Activated CD8-positive, alpha-beta T cell treated with anti-CD3 and anti-CD28 coated beads, Interleukin-2, amount 10 ng/mL, durations not matched to agents 7 days and 5 days (primary cell): Measurements from ENCODE around the gene DBI. TPM values are rescaled to one million over a fixed set of nuclear protein-coding genes. Genes with fewer than 3 reads are reported as not detected.
"Not testable (repeated sequence)": the region's sequence is repeated elsewhere in the genome, so short reads cannot be mapped to it uniquely, and the experiment has no call there.

Experiments
- ATAC-seq: fragments of 150-1000 bp; cut with Tn5 transposase; one replicate; pipeline ENCODE4 v1.10.0; 2021; ENCODE audit warnings: moderate library complexity
- CTCF ChIA-PET: fragments of 350-600 bp; sonication (Branson Sonifier 250); formaldehyde crosslinking; loops from one replicate; lab custom pipeline; 2021; ENCODE audit warnings: antibody characterized with exemption; lab: Charles Lee
- POLR2A ChIA-PET: fragments of 350-600 bp; sonication (Branson Sonifier 250); formaldehyde crosslinking; loops from one replicate; lab custom pipeline; 2021; ENCODE audit warnings: antibody characterized with exemption; lab: Charles Lee
- DNase-seq: peaks from one replicate; pipeline ENCODE4 v3.0.0-alpha.2; 2020
- H3K27ac Mint-ChIP-seq: one replicate; pipeline ENCODE4 v1.8.0; 2021; ENCODE audit warnings: mild to moderate bottlenecking, mixed read lengths
- H3K27me3 Mint-ChIP-seq: one replicate; pipeline ENCODE4 v1.8.0; 2021; ENCODE audit warnings: low read depth, mixed read lengths
- H3K36me3 Mint-ChIP-seq: one replicate; pipeline ENCODE4 v1.8.0; 2021; ENCODE audit warnings: low read depth, mixed read lengths
- H3K4me1 Mint-ChIP-seq: one replicate; pipeline ENCODE4 v1.8.0; 2021; ENCODE audit warnings: low read depth, mixed read lengths
- H3K4me3 Mint-ChIP-seq: one replicate; pipeline ENCODE4 v1.8.0; 2021; ENCODE audit warnings: mild to moderate bottlenecking, mixed read lengths
- H3K9me3 Mint-ChIP-seq: one replicate; pipeline ENCODE4 v1.8.0; 2022; ENCODE audit warnings: mixed read lengths; ENCODE audit not compliant: insufficient read depth
- total RNA-seq, 2 experiments: library from RNA; stranded (reverse); gene quantifications; one replicate each; pipeline ENCODE4 v1.2.3, GENCODE V29; 2021

The DBI gene
- total RNA-seq, 2 experiments from 2014 or later: 192 TPM

- ATAC-seq, CTCF ChIA-PET, H3K36me3 Mint-ChIP-seq: not testable (repeated sequence)
Observed at GRCh38 chr2:119403618-119404017, 36.8 kb downstream of the DBI start.

GRCh38 chr2:119405151-119405550 lies 38.4 kb downstream of the DBI start:
- Mint-ChIP-seq H3K36me3 (no peaks in the 10 kb centered on the region), H3K27me3 (no peaks in the 10 kb centered on the region), H3K9me3 (no peaks in the 10 kb centered on the region), H3K4me3 (no peak overlapping the region), H3K27ac (no peak overlapping the region), H3K4me1 (no peaks in the 10 kb centered on the region)
- POLR2A ChIA-PET: no interaction called here
- CTCF ChIA-PET: interaction anchor here (1.3 kb wide), 1 partner anchor 71 kb away, joined by 6 read pairs; no protein-coding TSS in a partner anchor
- DNase-seq (no peak), ATAC-seq (no peak)

More at GRCh38 chr2:119403618-119404017, 36.8 kb downstream of the DBI start:
- H3K4me1 Mint-ChIP-seq, H3K27me3 Mint-ChIP-seq, H3K27ac Mint-ChIP-seq, POLR2A ChIA-PET, H3K9me3 Mint-ChIP-seq, DNase-seq, H3K4me3 Mint-ChIP-seq: not testable (repeated sequence)

- H3K36me3 Mint-ChIP-seq: no peaks in the 10 kb centered on the region
- H3K27ac Mint-ChIP-seq: no peak overlapping the region
- ATAC-seq: no peak
Observed at GRCh38 chr2:119407430-119408220, 40.8 kb downstream of the DBI start.

GRCh38 chr2:119408221-119408619 lies 41.4 kb downstream of the DBI start:
- no peaks in the 10 kb centered on the region for H3K9me3 Mint-ChIP-seq
- DNase-seq (no peak), ATAC-seq (no peak)
- no peaks in the 10 kb centered on the region for H3K36me3 Mint-ChIP-seq
- no peaks in the 10 kb centered on the region for H3K4me1 Mint-ChIP-seq
- no peak overlapping the region for H3K4me3 Mint-ChIP-seq
- no peak overlapping the region for H3K27ac Mint-ChIP-seq
- CTCF ChIA-PET: interaction anchor here (0.6 to 1.2 kb wide), 2 partner anchors 53 to 68 kb away, joined by 4 to 7 read pairs; no protein-coding TSS in a partner anchor
- POLR2A ChIA-PET: no interaction called here
- peaks cover 1% of the 10 kb centered on the region for H3K27me3 Mint-ChIP-seq

More at GRCh38 chr2:119407430-119408220, 40.8 kb downstream of the DBI start:
- DNase-seq: peak; percentile 38
- H3K4me1 Mint-ChIP-seq: no peaks in the 10 kb centered on the region
- H3K4me3 Mint-ChIP-seq: no peak overlapping the region
- ChIA-PET POLR2A (no interaction called here), CTCF (interaction anchor here (0.6 to 1.2 kb wide), 2 partner anchors 52 to 69 kb away, joined by 4 to 7 read pairs; no protein-coding TSS in a partner anchor)
- H3K27me3 Mint-ChIP-seq: no peaks in the 10 kb centered on the region
- H3K9me3 Mint-ChIP-seq: no peaks in the 10 kb centered on the region

- Mint-ChIP-seq H3K9me3 (no peaks in the 10 kb centered on the region), H3K27ac (no peak overlapping the region), H3K27me3 (peaks cover 8% of the 10 kb centered on the region), H3K4me3 (no peak overlapping the region), H3K4me1 (no peaks in the 10 kb centered on the region), H3K36me3 (no peaks in the 10 kb centered on the region)
- CTCF ChIA-PET: interaction anchor here (0.7 kb wide), 1 partner anchor 31 kb away, joined by 3 read pairs; no protein-coding TSS in a partner anchor
- POLR2A ChIA-PET: no interaction called here
- ATAC-seq: no peak
- DNase-seq: no peak
Observed at GRCh38 chr2:119409506-119409905, 42.7 kb downstream of the DBI start.

- Mint-ChIP-seq H3K27me3 (peaks cover 11% of the 10 kb centered on the region), H3K9me3 (no peaks in the 10 kb centered on the region), H3K4me3 (no peak overlapping the region), H3K4me1 (no peaks in the 10 kb centered on the region), H3K36me3 (no peaks in the 10 kb centered on the region), H3K27ac (no peak overlapping the region)
- DNase-seq (no peak), ATAC-seq (no peak)
- ChIA-PET POLR2A (no interaction called here), CTCF (interaction anchor here (0.5 to 1.2 kb wide), 2 partner anchors 61 to 1137 kb away, joined by 3 to 5 read pairs; no protein-coding TSS in a partner anchor)
Observed at GRCh38 chr2:119414894-119415293, 48.1 kb downstream of the DBI start.

- no peak for ATAC-seq
- ChIA-PET CTCF (interaction anchor here (1.2 kb wide), 1 partner anchor 61 kb away, joined by 5 read pairs; no protein-coding TSS in a partner anchor), POLR2A (no interaction called here)
- no peak overlapping the region for H3K27ac Mint-ChIP-seq
- peaks cover 11% of the 10 kb centered on the region for H3K27me3 Mint-ChIP-seq
- no peaks in the 10 kb centered on the region for H3K36me3 Mint-ChIP-seq
- no peaks in the 10 kb centered on the region for H3K9me3 Mint-ChIP-seq
- no peak for DNase-seq
- no peak overlapping the region for H3K4me3 Mint-ChIP-seq
- no peaks in the 10 kb centered on the region for H3K4me1 Mint-ChIP-seq
Observed at GRCh38 chr2:119415630-119416029, 48.9 kb downstream of the DBI start.

GRCh38 chr2:119416299-119416923 lies 49.6 kb downstream of the DBI start:
- H3K27me3 Mint-ChIP-seq: peaks cover 11% of the 10 kb centered on the region
- H3K36me3 Mint-ChIP-seq: no peaks in the 10 kb centered on the region
- ChIA-PET CTCF (interaction anchor here (1.2 kb wide), 1 partner anchor 60 kb away, joined by 5 read pairs; no protein-coding TSS in a partner anchor), POLR2A (no interaction called here)
- ATAC-seq (no peak), DNase-seq (no peak)
- H3K27ac Mint-ChIP-seq: no peak overlapping the region
- H3K9me3 Mint-ChIP-seq: no peaks in the 10 kb centered on the region
- no peaks in the 10 kb centered on the region for H3K4me1 Mint-ChIP-seq
- no peak overlapping the region for H3K4me3 Mint-ChIP-seq

- ATAC-seq (no peak), DNase-seq (no peak)
- H3K4me3 Mint-ChIP-seq: no peak overlapping the region
- CTCF ChIA-PET: no interaction called here
- no peak overlapping the region for H3K27ac Mint-ChIP-seq
- peaks cover 13% of the 10 kb centered on the region for H3K27me3 Mint-ChIP-seq
- H3K36me3 Mint-ChIP-seq: no peaks in the 10 kb centered on the region
- POLR2A ChIA-PET: no interaction called here
- no peaks in the 10 kb centered on the region for H3K9me3 Mint-ChIP-seq
- H3K4me1 Mint-ChIP-seq: no peaks in the 10 kb centered on the region
Observed at GRCh38 chr2:119417908-119418307, 51.1 kb downstream of the DBI start.

GRCh38 chr2:119419065-119419464 lies 52.3 kb downstream of the DBI start:
- Mint-ChIP-seq H3K27me3 (peaks cover 7% of the 10 kb centered on the region), H3K4me3 (no peak overlapping the region), H3K9me3 (no peaks in the 10 kb centered on the region), H3K27ac (no peak overlapping the region), H3K4me1 (no peaks in the 10 kb centered on the region), H3K36me3 (no peaks in the 10 kb centered on the region)
- DNase-seq (no peak), ATAC-seq (no peak)
- ChIA-PET CTCF (no interaction called here), POLR2A (no interaction called here)

GRCh38 chr2:119419803-119420508 lies 53.2 kb downstream of the DBI start:
- DNase-seq (no peak), ATAC-seq (no peak)
- no peaks in the 10 kb centered on the region for H3K4me1 Mint-ChIP-seq
- no peak overlapping the region for H3K4me3 Mint-ChIP-seq
- POLR2A ChIA-PET: no interaction called here
- H3K27me3 Mint-ChIP-seq: peaks cover 5% of the 10 kb centered on the region
- CTCF ChIA-PET: interaction anchor here (0.7 kb wide), 1 partner anchor 57 kb away, joined by 4 read pairs; no protein-coding TSS in a partner anchor
- H3K27ac Mint-ChIP-seq: no peak overlapping the region
- no peaks in the 10 kb centered on the region for H3K9me3 Mint-ChIP-seq
- H3K36me3 Mint-ChIP-seq: no peaks in the 10 kb centered on the region
